Measurements from ENCODE around the gene GLB1L2.

DNA sequence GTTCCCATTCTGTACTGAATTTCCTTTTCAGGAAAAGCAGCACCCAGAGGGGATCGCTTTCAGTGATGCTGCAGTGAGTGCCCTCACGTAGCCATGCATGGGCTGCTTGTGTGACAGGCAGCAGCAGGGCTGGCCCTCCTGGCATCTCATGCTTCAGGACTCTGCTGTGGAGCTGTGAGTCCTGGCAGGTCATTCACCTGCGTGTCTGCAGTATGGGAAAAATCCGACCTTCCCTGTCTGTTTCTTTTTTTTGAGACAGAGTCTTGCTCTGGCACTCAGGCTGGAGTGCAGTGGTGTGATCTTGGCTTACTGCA lies 13.4 kb downstream of the GLB1L2 start:
- TF ChIP-seq, protein P1, sequence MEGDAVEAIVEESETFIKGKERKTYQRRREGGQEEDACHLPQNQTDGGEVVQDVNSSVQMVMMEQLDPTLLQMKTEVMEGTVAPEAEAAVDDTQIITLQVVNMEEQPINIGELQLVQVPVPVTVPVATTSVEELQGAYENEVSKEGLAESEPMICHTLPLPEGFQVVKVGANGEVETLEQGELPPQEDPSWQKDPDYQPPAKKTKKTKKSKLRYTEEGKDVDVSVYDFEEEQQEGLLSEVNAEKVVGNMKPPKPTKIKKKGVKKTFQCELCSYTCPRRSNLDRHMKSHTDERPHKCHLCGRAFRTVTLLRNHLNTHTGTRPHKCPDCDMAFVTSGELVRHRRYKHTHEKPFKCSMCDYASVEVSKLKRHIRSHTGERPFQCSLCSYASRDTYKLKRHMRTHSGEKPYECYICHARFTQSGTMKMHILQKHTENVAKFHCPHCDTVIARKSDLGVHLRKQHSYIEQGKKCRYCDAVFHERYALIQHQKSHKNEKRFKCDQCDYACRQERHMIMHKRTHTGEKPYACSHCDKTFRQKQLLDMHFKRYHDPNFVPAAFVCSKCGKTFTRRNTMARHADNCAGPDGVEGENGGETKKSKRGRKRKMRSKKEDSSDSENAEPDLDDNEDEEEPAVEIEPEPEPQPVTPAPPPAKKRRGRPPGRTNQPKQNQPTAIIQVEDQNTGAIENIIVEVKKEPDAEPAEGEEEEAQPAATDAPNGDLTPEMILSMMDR (IDR thresholded peaks at IDR 0.05; ENCODE audit: low read length), result no peak
- TF ChIP-seq EZH2 (IDR thresholded peaks at IDR 0.05; ENCODE audit: borderline replicate concordance, low read length), result no peak
